Measurements from ENCODE around the gene RPL36. TPM values are rescaled to one million over a fixed set of nuclear protein-coding genes. Genes with fewer than 3 reads are reported as not detected.

The RPL36 gene
- total and polyA plus RNA-seq, 9 of the 15 experiments (the other 6 are each of a cell fraction or from before 2014, with no cell fraction given): 350 to 3,412 (median 1,507) TPM

GRCh38 chr19:5680437-5681368 lies 9.4 kb upstream of the RPL36 start, which contains the start of the genes HSD11B1L and MICOS13 (continued):
- TF ChIP-seq UBTF (IDR thresholded peaks at IDR 0.05; ENCODE audit: borderline replicate concordance in 1 of 2, low read depth in 2 of 2, low read length in 2 of 2) (0 out of 4 replicates have a peak, but pooled peaks of 1 of the 2 experiments have one; percentile 33), FOSL1 (tag; conservative IDR thresholded peaks at IDR 0.05) (peak; percentile 54), HOMEZ (CRISPR knock-in tag; IDR thresholded peaks at IDR 0.05) (no peak), C11orf30 (IDR thresholded peaks at IDR 0.05; ENCODE audit: low read depth) (peak; percentile 50), CTCFL (IDR thresholded peaks at IDR 0.05; ENCODE audit: borderline replicate concordance, insufficient read depth, low read depth, low read length, poor library complexity, severe bottlenecking) (no peak), ZNF589 (CRISPR knock-in tag; IDR thresholded peaks at IDR 0.05; ENCODE audit: low read depth) (peak; percentile 22; the same call in 1 of the 2 replicates), USF2 (CRISPR knock-in tag; IDR thresholded peaks at IDR 0.05) (peak; percentile 98), TBP (optimal IDR thresholded peaks at IDR 0.05; ENCODE audit: low read depth, low read length) (peak; percentile 83), TCF3 (CRISPR knock-in tag; IDR thresholded peaks at IDR 0.05) (no peak), ZNF174 (CRISPR knock-in tag; IDR thresholded peaks at IDR 0.05) (no peak), ZNF76 (CRISPR knock-in tag; IDR thresholded peaks at IDR 0.05; ENCODE audit: borderline replicate concordance) (peak; percentile 75; the same call in 1 of the 2 replicates), HCFC1 (IDR thresholded peaks at IDR 0.05; ENCODE audit: low read depth, low read length) (peak; percentile 99), HMG20A (CRISPR knock-in tag; conservative IDR thresholded peaks at IDR 0.05) (no peak)

All from K562 (cell line).